NCI-H748 treated with DMSO at 0.1 percent for 48 hours (cell line): Measurements from ENCODE around the gene LINGO3.
"Not testable (repeated sequence)": the region's sequence is repeated elsewhere in the genome, so short reads cannot be mapped to it uniquely, and the experiment has no call there.

Source experiments
- DNase-seq: peaks from one replicate; lab custom pipeline; 2025; lab: John Stamatoyannopoulos, UW

Gene LINGO3

DNA sequence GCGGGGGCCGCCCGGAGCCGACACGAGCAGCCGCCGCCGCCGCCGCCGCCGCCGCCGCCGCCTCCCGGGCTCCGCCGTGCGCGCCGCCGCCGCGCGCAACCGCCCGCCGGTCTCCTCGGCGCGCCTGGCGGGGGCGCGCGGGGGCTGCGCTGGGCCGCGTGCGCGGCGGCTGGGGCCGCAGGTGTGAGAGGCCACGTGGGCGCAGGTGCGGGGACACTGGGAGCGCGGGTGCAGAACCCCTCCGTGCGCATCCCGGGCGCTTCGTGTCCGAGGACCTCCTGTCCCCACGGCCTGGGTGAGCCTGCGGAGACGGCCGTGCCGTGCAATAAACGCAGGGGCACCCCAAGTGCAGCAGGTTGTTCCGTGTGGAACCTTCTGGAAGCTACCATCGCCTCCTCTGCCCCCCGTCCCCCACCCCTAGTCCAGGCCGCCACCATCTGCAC lies at the start of gene LINGO3:
LINGO3 (minus strand) TSS at position 41 of the 443 bp plus-strand sequence. CDS start 16,378 bp downstream, outside the sequence.
- DNase-seq, result no peak

GRCh38 chr19:2356036-2356646 lies 48.2 kb upstream of the LINGO3 start:
- no peak for DNase-seq

DNA sequence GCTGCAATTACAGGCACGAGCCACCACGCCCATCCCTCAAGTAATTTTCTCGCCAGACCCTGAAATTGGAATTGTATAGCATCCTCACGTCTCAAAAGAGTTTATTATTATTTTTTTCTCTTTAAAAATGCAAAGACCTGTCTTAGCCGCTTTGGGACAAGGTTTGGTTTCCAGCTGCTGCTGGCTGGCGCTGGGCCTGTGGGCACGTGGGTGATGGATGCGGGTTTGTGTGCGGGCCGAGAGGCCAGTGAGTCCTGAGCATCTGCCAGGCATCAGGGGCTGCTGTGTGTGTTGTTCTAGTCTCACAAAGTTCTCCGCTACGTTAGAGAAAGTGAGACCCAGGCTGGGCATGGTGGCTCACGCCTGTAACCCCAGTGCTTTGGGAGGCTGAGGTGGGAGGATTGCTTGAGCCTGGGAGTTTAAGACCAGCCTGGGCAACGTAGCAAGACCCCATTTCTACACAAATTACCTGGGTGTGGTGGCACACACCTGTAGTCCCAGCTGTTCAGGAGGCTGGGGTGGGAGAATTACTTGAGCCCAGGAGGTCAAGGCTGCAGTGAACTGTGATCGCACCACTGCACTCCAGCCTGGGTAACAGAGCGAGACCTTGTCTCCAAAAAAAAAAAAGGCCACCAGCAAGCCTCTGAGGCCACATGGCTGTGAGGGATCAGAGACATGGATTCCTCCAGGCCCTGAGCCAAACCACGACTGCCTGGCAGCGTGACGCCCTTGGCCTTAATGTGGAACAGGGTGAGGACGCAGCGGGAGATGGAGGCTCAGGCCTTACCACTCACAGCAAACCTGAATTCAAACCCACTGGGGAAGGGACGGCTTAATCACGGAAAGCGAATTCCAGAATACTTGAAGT lies 47.4 kb upstream of the LINGO3 start:
- no peak for DNase-seq

DNA sequence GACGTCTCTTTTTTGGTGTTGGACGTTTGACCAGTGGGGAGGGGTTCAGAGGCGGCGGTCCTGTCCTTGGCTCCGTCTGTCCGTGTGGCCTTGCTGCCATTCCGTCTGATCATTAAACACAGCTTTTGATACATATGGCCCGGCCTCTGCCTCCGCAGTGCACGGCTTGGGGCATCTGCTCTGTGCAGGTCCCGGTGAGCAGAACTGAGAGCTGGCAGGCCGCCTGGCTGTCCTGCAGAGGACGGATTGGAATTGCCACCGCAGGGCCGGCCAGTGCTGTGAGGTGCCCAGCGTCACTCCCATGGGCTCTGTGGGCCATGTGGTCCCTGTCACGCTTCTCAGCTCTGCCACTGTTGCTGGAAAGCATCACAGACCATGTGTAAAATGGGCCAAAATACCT lies 46.7 kb upstream of the LINGO3 start:
- DNase-seq, result no peak

GRCh38 chr19:2353887-2354592 lies 46.1 kb upstream of the LINGO3 start:
- no peak for DNase-seq

DNA sequence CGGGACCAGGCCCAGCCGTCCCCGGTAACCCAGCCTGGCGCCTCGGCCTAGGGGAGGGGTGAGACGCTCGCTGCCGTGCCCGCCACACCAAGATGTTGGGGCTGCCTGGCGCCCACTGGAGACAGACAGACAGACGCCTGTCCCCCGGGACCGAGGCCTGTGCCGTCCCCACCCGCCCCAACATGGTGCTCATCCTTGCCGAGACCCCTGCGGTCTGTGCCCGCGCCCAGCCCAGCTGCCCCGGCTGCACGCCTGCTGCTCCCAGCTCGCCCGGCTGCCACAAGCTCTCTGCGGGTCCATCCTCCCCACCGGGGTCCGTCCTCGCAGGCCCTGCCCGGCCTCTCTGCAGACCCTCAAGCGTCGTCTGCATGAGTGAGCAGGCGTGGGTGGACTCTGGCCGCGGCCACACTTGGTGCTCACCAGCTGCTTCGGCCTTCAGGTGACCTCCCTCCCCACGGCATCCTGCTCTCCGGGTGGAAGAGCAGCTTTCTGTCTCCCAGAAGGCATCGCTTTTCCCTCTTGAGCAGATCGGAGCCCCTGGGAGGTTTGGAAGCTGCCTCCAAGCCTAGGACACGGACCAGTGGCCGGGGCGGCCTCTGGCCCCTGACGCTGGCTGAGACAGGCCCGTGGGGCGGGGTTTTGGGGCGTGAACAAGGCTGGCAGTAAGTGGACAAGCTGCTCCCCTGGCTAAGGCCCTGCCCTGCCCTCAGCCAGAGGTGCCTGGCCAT lies 45.4 kb upstream of the LINGO3 start:
- no peak for DNase-seq

GRCh38 chr19:2352121-2352520 lies 44.2 kb upstream of the LINGO3 start:
- no peak for DNase-seq

- DNase-seq, result no peak
These were observed 43.6 kb upstream of the LINGO3 start for GRCh38 chr19:2351591-2351990.

DNA sequence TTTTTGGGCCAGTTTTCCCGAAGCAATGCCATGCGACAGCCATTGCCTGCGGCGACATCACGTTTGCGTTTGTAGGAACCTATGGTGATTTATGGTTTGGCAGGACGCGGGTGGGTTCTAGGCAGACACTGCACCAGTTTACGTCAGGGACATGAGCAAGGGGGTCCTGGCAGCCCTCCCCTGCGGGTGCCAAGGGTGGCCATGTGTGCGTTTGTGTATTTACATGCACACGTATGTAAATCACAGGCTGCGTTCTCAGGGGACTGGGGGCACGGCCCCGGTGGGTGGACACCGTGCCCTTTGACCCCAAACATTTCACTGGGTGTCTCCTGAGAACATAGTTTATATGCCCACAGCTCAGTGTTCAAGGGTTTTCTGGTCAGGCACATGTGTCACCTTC lies 42.7 kb upstream of the LINGO3 start:
- no peak for DNase-seq

- DNase-seq, result not testable (repeated sequence)
These were observed 41.9 kb upstream of the LINGO3 start for GRCh38 chr19:2349818-2350217.

- peak; percentile 20 for DNase-seq
These were observed 38.1 kb upstream of the LINGO3 start for GRCh38 chr19:2345794-2346663.

- DNase-seq, result no peak
These were observed 37.1 kb upstream of the LINGO3 start for GRCh38 chr19:2345076-2345475.

DNA sequence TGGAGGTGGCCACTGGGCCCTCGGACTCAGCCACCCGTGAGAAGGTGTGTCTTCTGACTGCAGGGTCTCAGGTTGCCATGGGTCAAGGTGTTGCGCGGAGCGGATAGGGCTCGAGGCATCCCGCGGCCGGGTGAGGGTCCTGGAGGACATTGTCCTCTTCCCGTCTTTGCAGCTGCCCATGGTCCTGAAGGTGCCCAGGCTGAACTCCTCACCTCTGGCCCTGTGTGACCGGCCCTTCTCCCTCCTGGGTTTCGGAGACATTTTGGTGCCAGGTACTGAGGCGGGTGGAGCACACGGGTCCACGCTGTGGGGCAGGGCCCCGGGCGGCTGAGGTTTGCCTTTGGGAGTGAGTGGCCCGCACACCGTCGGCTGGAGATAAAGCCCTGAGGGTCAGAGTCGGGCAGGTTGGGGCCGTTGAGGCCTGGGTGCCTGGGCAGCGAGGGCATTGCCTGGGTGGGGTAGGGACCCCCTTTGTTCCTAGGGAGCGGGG lies 36.5 kb upstream of the LINGO3 start:
- DNase-seq, result no peak

- no peak for DNase-seq
These were observed 35.5 kb upstream of the LINGO3 start for GRCh38 chr19:2343289-2343982.

- DNase-seq, result no peak
These were observed 34.8 kb upstream of the LINGO3 start for GRCh38 chr19:2342656-2343288.

GRCh38 chr19:2341982-2342381 lies 34.0 kb upstream of the LINGO3 start:
- DNase-seq, result no peak

- DNase-seq, result no peak
These were observed 33.3 kb upstream of the LINGO3 start for GRCh38 chr19:2341244-2341751.

GRCh38 chr19:2340496-2341243 lies 32.7 kb upstream of the LINGO3 start:
- no peak for DNase-seq
